ENCODE results near the gene STIM1. TPM values are rescaled to one million over a fixed set of nuclear protein-coding genes. Genes with fewer than 3 reads are reported as not detected.
A peak's percentile ranks its signal among the peaks of the same experiment; 100 is the strongest.

The STIM1 gene
- total RNA-seq, 1 experiment from 2014 or later = 93.6 TPM

- POLR2A ChIA-PET = interaction anchor here (0.7 kb wide), 1 partner anchor 74 kb away, joined by 5 read pairs; no protein-coding TSS in a partner anchor
- Histone ChIP-seq H3K4me3 (ENCODE audit: low read depth in 2 of 2, low read length in 2 of 2) (peak overlapping the region; percentile 67 to 86), H3K27ac (ENCODE audit: low read length) (peak overlapping the region; percentile 73), H3K27me3 (ENCODE audit: control insufficient read depth, insufficient read depth, low read length) (no peaks in the 10 kb centered on the region), H3K36me3 (ENCODE audit: control insufficient read depth, insufficient read depth, low read length) (no peaks in the 10 kb centered on the region), H3K9me3 (ENCODE audit: control insufficient read depth, insufficient read depth, low read depth, low read length) (no peaks in the 10 kb centered on the region), H3K4me1 (ENCODE audit: control insufficient read depth, insufficient read depth, low read length) (peaks cover 49% of the 10 kb centered on the region)
- CTCF ChIA-PET = interaction anchor here (0.6 to 2.9 kb wide), 17 partner anchors 15 to 447 kb away, joined by 3 to 62 read pairs (median 5); partner anchors contain the start of gene RHOG
- in situ Hi-C loops (cut with HindIII; ENCODE audit: low pct_unique_long_range_greater_than_20kb, low sequenced_read_pairs) = no loop called here
- intact Hi-C loops (cut with micrococcal nuclease; ENCODE audit: unreplicated experiment) = loop anchor here (10.0 kb wide), 1 partner anchor 451 kb away; no protein-coding TSS in a partner anchor
- DNase-seq (ENCODE audit: low read depth, low spot score) = no peak
- no peak for TF ChIP-seq REST (IDR thresholded peaks at IDR 0.05; ENCODE audit: insufficient read depth in 1 of 2, low read depth in 2 of 2, low read length in 1 of 2)
- 0 out of 2 replicates have a peak, but pooled peaks have one; percentile 38 for TF ChIP-seq SIN3A (IDR thresholded peaks at IDR 0.05; ENCODE audit: borderline replicate concordance, insufficient read depth, low read depth, low read length)
- BruUV-seq (replicated peaks) = no TSS peak
- peak; percentile 40 for ATAC-seq
Observed at GRCh38 chr11:3855808-3856491, 486 bp downstream of the STIM1 start.

GRCh38 chr11:3856856-3857553, 1.5 kb downstream of the STIM1 start:
- peak overlapping the region; percentile 73 for H3K27ac ChIP-seq (ENCODE audit: low read length)
- ChIA-PET POLR2A (interaction anchor here (0.6 kb wide), 1 partner anchor 14 kb away, joined by 3 read pairs; no protein-coding TSS in a partner anchor), CTCF (interaction anchor here (3.7 kb wide), 1 partner anchor 7 kb away, joined by 14 read pairs; no protein-coding TSS in a partner anchor)
- H3K36me3 ChIP-seq (ENCODE audit: control insufficient read depth, insufficient read depth, low read length) = no peaks in the 10 kb centered on the region
- no TSS peak for BruUV-seq (replicated peaks)
- ATAC-seq (no peak), DNase-seq (ENCODE audit: low read depth, low spot score) (no peak)
- H3K9me3 ChIP-seq (ENCODE audit: control insufficient read depth, insufficient read depth, low read depth, low read length) = no peaks in the 10 kb centered on the region
- intact Hi-C loops (cut with micrococcal nuclease; ENCODE audit: unreplicated experiment) (loop anchor here (10.0 kb wide), 1 partner anchor 452 kb away; no protein-coding TSS in a partner anchor), in situ Hi-C loops (cut with HindIII; ENCODE audit: low pct_unique_long_range_greater_than_20kb, low sequenced_read_pairs) (no loop called here)
- H3K27me3 ChIP-seq (ENCODE audit: control insufficient read depth, insufficient read depth, low read length) = no peaks in the 10 kb centered on the region
- no peak for TF ChIP-seq POLR2AphosphoS5 (IDR thresholded peaks at IDR 0.05; ENCODE audit: low read depth, low read length)
- TF ChIP-seq TCF7L2 (IDR thresholded peaks at IDR 0.05; ENCODE audit: low read depth, low read length) = no peak
- no peak for TF ChIP-seq SIN3A (IDR thresholded peaks at IDR 0.05; ENCODE audit: borderline replicate concordance, insufficient read depth, low read depth, low read length)
- no peak for TF ChIP-seq CTCF (IDR thresholded peaks at IDR 0.05)
- no peak for TF ChIP-seq REST (IDR thresholded peaks at IDR 0.05; ENCODE audit: insufficient read depth in 1 of 2, low read depth in 2 of 2, low read length in 1 of 2)
- peaks cover 52% of the 10 kb centered on the region for H3K4me1 ChIP-seq (ENCODE audit: control insufficient read depth, insufficient read depth, low read length)
- peak overlapping the region; percentile 67 to 86 for H3K4me3 ChIP-seq (ENCODE audit: low read depth in 2 of 2, low read length in 2 of 2)

Measured in Panc1 (cell line).